Vein endothelial cell (primary cell): ENCODE results near the gene ATG2B. TPM values are rescaled to one million over a fixed set of nuclear protein-coding genes. Genes with fewer than 3 reads are reported as not detected.

Experiments used
- small RNA-seq: library from RNA; depleted of rRNA; stranded (forward); fragments of <200 nt; gene quantifications from one replicate; pipeline ENCODE3, GENCODE V24; 2012
- total RNA-seq: library from RNA; depleted of rRNA; stranded (reverse); fragments of >200 nt; gene quantifications from 2 replicates; pipeline ENCODE4 v1.2.3, GENCODE V29; 2012

Gene ATG2B
- total RNA-seq: 20.9 and 27.6 TPM in 2 replicates

GRCh38 chr14:96362965-96363750 is at the start of gene ATG2B, which contains the start of gene GSKIP:
Gene ATG2B, minus strand, starts transcription at chr14:96363341. Its CDS starts 365 bp downstream, at chr14:96362976.
Gene GSKIP, plus strand, starts transcription at chr14:96363526. Its CDS starts 18,722 bp downstream, at chr14:96382248.

GRCh38 chr14:96255501-96256366 is 107.4 kb downstream of the ATG2B start, which contains the start of gene BDKRB1:
Gene BDKRB1, plus strand, starts transcription at chr14:96256210. Its CDS starts 7,473 bp downstream, at chr14:96263683.

Small RNA genes lying within 50 kb of the gene (small RNA-seq; reads per million reads assigned to genes)
- 3.8 reads per million, percentile 90 among the genes with 10 or more reads in this experiment for gene RNU2-33P

Other genes with a start within 250 kb of the ATG2B start
- under 0.01 and 0.38 TPM in 2 replicates for gene BDKRB2, start 158.5 kb downstream of the ATG2B start, total RNA-seq
- not detected in 2 replicates for gene BDKRB1, start 107.1 kb downstream of the ATG2B start, total RNA-seq
- gene GSKIP, start 185 bp upstream of the ATG2B start, total RNA-seq: 24.8 and 40.3 TPM in 2 replicates
- gene AK7, start 28.8 kb upstream of the ATG2B start, total RNA-seq: 0.33 and 0.96 TPM in 2 replicates
- gene PAPOLA, start 139.0 kb upstream of the ATG2B start, total RNA-seq: 119 and 131 TPM in 2 replicates